ENCODE results near the gene OR1E2. TPM values are rescaled to one million over a fixed set of nuclear protein-coding genes. Genes with fewer than 3 reads are reported as not detected.
"Not testable (repeated sequence)": the region's sequence is repeated elsewhere in the genome, so short reads cannot be mapped to it uniquely, and the experiment has no call there.

Gene OR1E2
- total and polyA plus RNA-seq, 2 donors (not counting 1 experiment from before 2014, with no cell fraction given) = not detected

- no peak overlapping the region for H2AFZ ChIP-seq (ENCODE audit: low read length)
- DNase-seq (ENCODE audit: low read depth in 2 of 2) = no peak
- no peak overlapping the region for H3K9ac ChIP-seq (ENCODE audit: insufficient read depth, low read length)
- no peak overlapping the region for H3K27ac ChIP-seq (ENCODE audit: insufficient read depth, low read length)
- no peaks in the 10 kb centered on the region for H4K20me1 ChIP-seq (ENCODE audit: control insufficient read depth, extremely low read depth, insufficient read depth, low read length)
- H3K4me3 ChIP-seq (replicated peaks in 1 of 4; ENCODE audit: control extremely low read depth in 1 of 4, insufficient read depth in 1 of 4, low read depth in 3 of 4, low read length in 4 of 4) = no peak overlapping the region
- no peaks in the 10 kb centered on the region for H3K27me3 ChIP-seq (ENCODE audit: control insufficient read depth, insufficient read depth, low read length)
- no peaks in the 10 kb centered on the region for H3K9me3 ChIP-seq (ENCODE audit: control insufficient read depth, insufficient read depth, low read depth, low read length)
- no peak overlapping the region for H3K4me2 ChIP-seq (ENCODE audit: extremely low read depth, insufficient read depth, low read length)
- H3K36me3 ChIP-seq (ENCODE audit: control insufficient read depth, insufficient read depth, low read length) = no peaks in the 10 kb centered on the region
- no peaks in the 10 kb centered on the region for H3K79me2 ChIP-seq (ENCODE audit: control insufficient read depth, insufficient read depth, low read length)
- TF ChIP-seq EZH2 (IDR thresholded peaks at IDR 0.05; ENCODE audit: low read length, missing control alignments) (no peak), CTCF (conservative IDR thresholded peaks at IDR 0.05 in 1 of 2, IDR thresholded peaks at IDR 0.05 in 1 of 2; ENCODE audit: low read depth in 1 of 2, low read length in 2 of 2) (no peak)
- no peaks in the 10 kb centered on the region for H3K4me1 ChIP-seq (ENCODE audit: control insufficient read depth, extremely low read depth, insufficient read depth, low read length)
Measured at GRCh38 chr17:3415610-3416009, 18.0 kb downstream of the OR1E2 start.

GRCh38 chr17:3412216-3412615 is 21.4 kb downstream of the OR1E2 start:
- not testable (repeated sequence) for H3K9me3 ChIP-seq (ENCODE audit: control insufficient read depth, insufficient read depth, low read depth, low read length); H3K27me3 ChIP-seq (ENCODE audit: control insufficient read depth, insufficient read depth, low read length); H3K4me2 ChIP-seq (ENCODE audit: extremely low read depth, insufficient read depth, low read length); H3K4me1 ChIP-seq (ENCODE audit: control insufficient read depth, extremely low read depth, insufficient read depth, low read length); DNase-seq (ENCODE audit: low read depth in 2 of 2); H3K79me2 ChIP-seq (ENCODE audit: control insufficient read depth, insufficient read depth, low read length); H2AFZ ChIP-seq (ENCODE audit: low read length); H3K9ac ChIP-seq (ENCODE audit: insufficient read depth, low read length); H3K36me3 ChIP-seq (ENCODE audit: control insufficient read depth, insufficient read depth, low read length); H3K27ac ChIP-seq (ENCODE audit: insufficient read depth, low read length); H4K20me1 ChIP-seq (ENCODE audit: control insufficient read depth, extremely low read depth, insufficient read depth, low read length); H3K4me3 ChIP-seq (replicated peaks in 1 of 4; ENCODE audit: control extremely low read depth in 1 of 4, insufficient read depth in 1 of 4, low read depth in 3 of 4, low read length in 4 of 4)

GRCh38 chr17:3411070-3411469 is 22.6 kb downstream of the OR1E2 start, which contains the start of gene OR3A3:
TSS of gene OR3A3 (plus strand) at chr17:3411370.
- no peaks in the 10 kb centered on the region for H3K4me1 ChIP-seq (ENCODE audit: control insufficient read depth, extremely low read depth, insufficient read depth, low read length)

GRCh38 chr17:3403856-3404255 is 29.8 kb downstream of the OR1E2 start:
- not testable (repeated sequence) for H3K27ac ChIP-seq (ENCODE audit: insufficient read depth, low read length); H3K9ac ChIP-seq (ENCODE audit: insufficient read depth, low read length); H3K9me3 ChIP-seq (ENCODE audit: control insufficient read depth, insufficient read depth, low read depth, low read length); H3K79me2 ChIP-seq (ENCODE audit: control insufficient read depth, insufficient read depth, low read length); H4K20me1 ChIP-seq (ENCODE audit: control insufficient read depth, extremely low read depth, insufficient read depth, low read length); DNase-seq (ENCODE audit: low read depth in 2 of 2); H3K36me3 ChIP-seq (ENCODE audit: control insufficient read depth, insufficient read depth, low read length); H3K4me3 ChIP-seq (replicated peaks in 1 of 4; ENCODE audit: control extremely low read depth in 1 of 4, insufficient read depth in 1 of 4, low read depth in 3 of 4, low read length in 4 of 4); H3K4me1 ChIP-seq (ENCODE audit: control insufficient read depth, extremely low read depth, insufficient read depth, low read length); H2AFZ ChIP-seq (ENCODE audit: low read length); H3K27me3 ChIP-seq (ENCODE audit: control insufficient read depth, insufficient read depth, low read length); H3K4me2 ChIP-seq (ENCODE audit: extremely low read depth, insufficient read depth, low read length)

More at GRCh38 chr17:3411070-3411469, 22.6 kb downstream of the OR1E2 start, which contains the start of gene OR3A3:
- TF ChIP-seq CTCF (conservative IDR thresholded peaks at IDR 0.05 in 1 of 2, IDR thresholded peaks at IDR 0.05 in 1 of 2; ENCODE audit: low read depth in 1 of 2, low read length in 2 of 2) (no peak), EZH2 (IDR thresholded peaks at IDR 0.05; ENCODE audit: low read length, missing control alignments) (no peak)
- no peaks in the 10 kb centered on the region for H3K9me3 ChIP-seq (ENCODE audit: control insufficient read depth, insufficient read depth, low read depth, low read length)
- no peaks in the 10 kb centered on the region for H3K27me3 ChIP-seq (ENCODE audit: control insufficient read depth, insufficient read depth, low read length)
- no peaks in the 10 kb centered on the region for H4K20me1 ChIP-seq (ENCODE audit: control insufficient read depth, extremely low read depth, insufficient read depth, low read length)
- no peak within 1 kb of the TSS for H3K9ac ChIP-seq (ENCODE audit: insufficient read depth, low read length)
- H3K36me3 ChIP-seq (ENCODE audit: control insufficient read depth, insufficient read depth, low read length) = no peaks in the 10 kb centered on the region
- H3K4me3 ChIP-seq (replicated peaks in 1 of 4; ENCODE audit: control extremely low read depth in 1 of 4, insufficient read depth in 1 of 4, low read depth in 3 of 4, low read length in 4 of 4) = no peak within 1 kb of the TSS
- no peak within 1 kb of the TSS for H3K27ac ChIP-seq (ENCODE audit: insufficient read depth, low read length)
- DNase-seq (ENCODE audit: low read depth in 2 of 2) = no peak
- no peak within 1 kb of the TSS for H3K4me2 ChIP-seq (ENCODE audit: extremely low read depth, insufficient read depth, low read length)
- no peak within 1 kb of the TSS for H2AFZ ChIP-seq (ENCODE audit: low read length)
- no peaks in the 10 kb centered on the region for H3K79me2 ChIP-seq (ENCODE audit: control insufficient read depth, insufficient read depth, low read length)

All from fibroblast of lung (primary cell).